Measurements from ENCODE around the gene HS1BP3.

- TF ChIP-seq CTCF (IDR thresholded peaks at IDR 0.05) (no peak), POLR2A (IDR thresholded peaks at IDR 0.05) (no peak), POLR2AphosphoS5 (IDR thresholded peaks at IDR 0.05) (no peak), EP300 (IDR thresholded peaks at IDR 0.05) (no peak)
Measured at GRCh38 chr2:20649976-20650375, 922 bp downstream of the HS1BP3 start.
